MM.1S (cell line): ENCODE measurements around the gene KANSL3.

Experiments
- DNase-seq: peaks from one replicate; pipeline ENCODE4 v3.0.0-alpha.2; 2015
- H2AFZ ChIP-seq: fragments of 300-600 bp; sonication (generic); 2 replicates; pipeline ENCODE4 v1.6.0; 2016; ENCODE audit warnings: antibody characterized with exemption, low read length
- H3F3A ChIP-seq: fragments of 300-600 bp; sonication (generic); 2 replicates; pipeline ENCODE4 v1.6.1; 2016; ENCODE audit warnings: mild to moderate bottlenecking, antibody characterized with exemption, low read length, moderate library complexity, mixed read lengths; ENCODE audit not compliant: insufficient read depth
- H3K27ac ChIP-seq: fragments of 300-600 bp; sonication (generic); 2 replicates; pipeline ENCODE4 v1.5.1; 2016; ENCODE audit warnings: mild to moderate bottlenecking, low read length
- H3K27me3 ChIP-seq: fragments of 300-600 bp; sonication (generic); replicated peaks from 2 replicates; pipeline ENCODE4 v1.6.0; 2016; ENCODE audit warnings: low read length; ENCODE audit not compliant: insufficient read depth
- H3K36me3 ChIP-seq: fragments of 300-600 bp; sonication (generic); replicated peaks from 2 replicates; pipeline ENCODE4 v1.6.1; 2016; ENCODE audit warnings: mild to moderate bottlenecking, low read length, mixed read lengths; ENCODE audit not compliant: insufficient read depth
- H3K4me1 ChIP-seq: fragments of 300-600 bp; sonication (generic); 2 replicates; pipeline ENCODE4 v1.6.1; 2016; ENCODE audit warnings: low read length, mixed read lengths
- H3K4me2 ChIP-seq: fragments of 300-600 bp; sonication (generic); 2 replicates; pipeline ENCODE4 v1.6.0; 2016; ENCODE audit warnings: low read depth, low read length
- H3K4me3 ChIP-seq: fragments of 300-600 bp; sonication (generic); 2 replicates; pipeline ENCODE4 v1.5.1; 2016; ENCODE audit warnings: low read length, mixed read lengths
- H3K79me2 ChIP-seq: fragments of 300-600 bp; sonication (generic); 2 replicates; pipeline ENCODE4 v1.6.1; 2016; ENCODE audit warnings: mixed run types, low read length, mixed read lengths
- H3K9ac ChIP-seq: fragments of 300-600 bp; sonication (generic); 2 replicates; pipeline ENCODE4 v1.6.1; 2016; ENCODE audit warnings: low read length, mixed read lengths
- H3K9me2 ChIP-seq: fragments of 300-600 bp; sonication (generic); replicated peaks from 2 replicates; pipeline ENCODE4 v1.6.1; 2016; ENCODE audit warnings: mild to moderate bottlenecking, low read length, mixed read lengths; ENCODE audit not compliant: insufficient read depth
- H3K9me3 ChIP-seq: fragments of 300-600 bp; sonication (generic); replicated peaks from 2 replicates; pipeline ENCODE4 v1.6.1; 2016; ENCODE audit warnings: mild to moderate bottlenecking, low read length, mixed read lengths; ENCODE audit not compliant: insufficient read depth
- H4K20me1 ChIP-seq: fragments of 300-600 bp; sonication (generic); 2 replicates; pipeline ENCODE4 v1.6.1; 2016; ENCODE audit warnings: mild to moderate bottlenecking, low read length, moderate library complexity, mixed read lengths; ENCODE audit not compliant: insufficient read depth
- CTCF ChIP-seq: fragments of 300-600 bp; sonication (generic); IDR thresholded peaks from 2 replicates; pipeline ENCODE4 v1.5.1; 2016; ENCODE audit warnings: antibody characterized with exemption, low read length, mixed read lengths
- EZH2 ChIP-seq: fragments of 300-600 bp; sonication (generic); optimal IDR thresholded peaks from 2 replicates; pipeline ENCODE3; 2017; ENCODE audit warnings: low read depth, mild to moderate bottlenecking, antibody characterized with exemption, low read length, mixed read lengths
- EZH2phosphoT487 ChIP-seq: fragments of 300-600 bp; sonication (generic); IDR thresholded peaks from 2 replicates; pipeline ENCODE4 v1.6.1; 2018; ENCODE audit warnings: antibody characterized with exemption, low read length

Gene KANSL3

GRCh38 chr2:96568094-96568493 lies 70.0 kb downstream of the KANSL3 start:
- H3K79me2 ChIP-seq = no peaks in the 10 kb centered on the region

GRCh38 chr2:96565111-96565510 lies 73.0 kb downstream of the KANSL3 start:
- no peaks in the 10 kb centered on the region for H3K9me3 ChIP-seq
- no peaks in the 10 kb centered on the region for H3K36me3 ChIP-seq
- no peaks in the 10 kb centered on the region for H3K79me2 ChIP-seq
- no peak overlapping the region for H3K9ac ChIP-seq
- DNase-seq = no peak
- no peak overlapping the region for H3K27ac ChIP-seq
- no peak for TF ChIP-seq EZH2phosphoT487
- no peak for TF ChIP-seq CTCF
- no peak for TF ChIP-seq EZH2
- no peaks in the 10 kb centered on the region for H3K27me3 ChIP-seq
- H3K9me2 ChIP-seq = no peaks in the 10 kb centered on the region
- H4K20me1 ChIP-seq = no peaks in the 10 kb centered on the region
- no peak overlapping the region for H3K4me3 ChIP-seq
- no peak overlapping the region for H3K4me2 ChIP-seq
- no peaks in the 10 kb centered on the region for H3F3A ChIP-seq
- H2AFZ ChIP-seq = no peak overlapping the region
- no peaks in the 10 kb centered on the region for H3K4me1 ChIP-seq

More at GRCh38 chr2:96568094-96568493, 70.0 kb downstream of the KANSL3 start:
- no peak for DNase-seq
- TF ChIP-seq EZH2phosphoT487 = no peak
- no peak for TF ChIP-seq CTCF
- TF ChIP-seq EZH2 = no peak
- Histone ChIP-seq H3K9ac (no peak overlapping the region), H3K27me3 (no peaks in the 10 kb centered on the region), H3K4me2 (no peak overlapping the region), H3K4me3 (no peak overlapping the region), H3K9me3 (no peaks in the 10 kb centered on the region), H2AFZ (no peak overlapping the region), H3K27ac (no peak overlapping the region), H3K9me2 (no peaks in the 10 kb centered on the region), H3F3A (no peaks in the 10 kb centered on the region), H3K4me1 (no peaks in the 10 kb centered on the region), H4K20me1 (no peaks in the 10 kb centered on the region), H3K36me3 (no peaks in the 10 kb centered on the region)

GRCh38 chr2:96564563-96564962 lies 73.5 kb downstream of the KANSL3 start:
- H3K4me2 ChIP-seq = no peak overlapping the region

More at GRCh38 chr2:96564563-96564962, 73.5 kb downstream of the KANSL3 start:
- no peak overlapping the region for H3K4me3 ChIP-seq
- no peak overlapping the region for H3K9ac ChIP-seq
- H3K27me3 ChIP-seq = no peaks in the 10 kb centered on the region
- TF ChIP-seq EZH2phosphoT487 (no peak), EZH2 (no peak), CTCF (no peak)
- no peaks in the 10 kb centered on the region for H3K79me2 ChIP-seq
- H2AFZ ChIP-seq = no peak overlapping the region
- no peaks in the 10 kb centered on the region for H3K9me3 ChIP-seq
- DNase-seq = no peak
- no peaks in the 10 kb centered on the region for H3K4me1 ChIP-seq
- no peaks in the 10 kb centered on the region for H4K20me1 ChIP-seq
- H3K9me2 ChIP-seq = no peaks in the 10 kb centered on the region
- H3F3A ChIP-seq = no peaks in the 10 kb centered on the region
- H3K27ac ChIP-seq = no peak overlapping the region
- no peaks in the 10 kb centered on the region for H3K36me3 ChIP-seq
